MM.1S (cell line): ENCODE measurements around the gene TLE1.

Experiments
- DNase-seq: peaks from one replicate; pipeline ENCODE4 v3.0.0-alpha.2; 2015
- H2AFZ ChIP-seq: fragments of 300-600 bp; sonication (generic); 2 replicates; pipeline ENCODE4 v1.6.0; 2016; ENCODE audit warnings: antibody characterized with exemption, low read length
- H3F3A ChIP-seq: fragments of 300-600 bp; sonication (generic); 2 replicates; pipeline ENCODE4 v1.6.1; 2016; ENCODE audit warnings: mild to moderate bottlenecking, antibody characterized with exemption, low read length, moderate library complexity, mixed read lengths; ENCODE audit not compliant: insufficient read depth
- H3K27ac ChIP-seq: fragments of 300-600 bp; sonication (generic); 2 replicates; pipeline ENCODE4 v1.5.1; 2016; ENCODE audit warnings: mild to moderate bottlenecking, low read length
- H3K27me3 ChIP-seq: fragments of 300-600 bp; sonication (generic); replicated peaks from 2 replicates; pipeline ENCODE4 v1.6.0; 2016; ENCODE audit warnings: low read length; ENCODE audit not compliant: insufficient read depth
- H3K36me3 ChIP-seq: fragments of 300-600 bp; sonication (generic); replicated peaks from 2 replicates; pipeline ENCODE4 v1.6.1; 2016; ENCODE audit warnings: mild to moderate bottlenecking, low read length, mixed read lengths; ENCODE audit not compliant: insufficient read depth
- H3K4me1 ChIP-seq: fragments of 300-600 bp; sonication (generic); 2 replicates; pipeline ENCODE4 v1.6.1; 2016; ENCODE audit warnings: low read length, mixed read lengths
- H3K4me2 ChIP-seq: fragments of 300-600 bp; sonication (generic); 2 replicates; pipeline ENCODE4 v1.6.0; 2016; ENCODE audit warnings: low read depth, low read length
- H3K4me3 ChIP-seq: fragments of 300-600 bp; sonication (generic); 2 replicates; pipeline ENCODE4 v1.5.1; 2016; ENCODE audit warnings: low read length, mixed read lengths
- H3K79me2 ChIP-seq: fragments of 300-600 bp; sonication (generic); 2 replicates; pipeline ENCODE4 v1.6.1; 2016; ENCODE audit warnings: mixed run types, low read length, mixed read lengths
- H3K9ac ChIP-seq: fragments of 300-600 bp; sonication (generic); 2 replicates; pipeline ENCODE4 v1.6.1; 2016; ENCODE audit warnings: low read length, mixed read lengths
- H3K9me2 ChIP-seq: fragments of 300-600 bp; sonication (generic); replicated peaks from 2 replicates; pipeline ENCODE4 v1.6.1; 2016; ENCODE audit warnings: mild to moderate bottlenecking, low read length, mixed read lengths; ENCODE audit not compliant: insufficient read depth
- H3K9me3 ChIP-seq: fragments of 300-600 bp; sonication (generic); replicated peaks from 2 replicates; pipeline ENCODE4 v1.6.1; 2016; ENCODE audit warnings: mild to moderate bottlenecking, low read length, mixed read lengths; ENCODE audit not compliant: insufficient read depth
- H4K20me1 ChIP-seq: fragments of 300-600 bp; sonication (generic); 2 replicates; pipeline ENCODE4 v1.6.1; 2016; ENCODE audit warnings: mild to moderate bottlenecking, low read length, moderate library complexity, mixed read lengths; ENCODE audit not compliant: insufficient read depth
- EZH2 ChIP-seq: fragments of 300-600 bp; sonication (generic); optimal IDR thresholded peaks from 2 replicates; pipeline ENCODE3; 2017; ENCODE audit warnings: low read depth, mild to moderate bottlenecking, antibody characterized with exemption, low read length, mixed read lengths
- EZH2phosphoT487 ChIP-seq: fragments of 300-600 bp; sonication (generic); IDR thresholded peaks from 2 replicates; pipeline ENCODE4 v1.6.1; 2018; ENCODE audit warnings: antibody characterized with exemption, low read length
- TF ChIP-seq, protein P1 (sequence below): fragments of 300-600 bp; sonication (generic); IDR thresholded peaks from 2 replicates; pipeline ENCODE4 v1.5.1; 2016; ENCODE audit warnings: antibody characterized with exemption, low read length, mixed read lengths

The TLE1 gene

DNA sequence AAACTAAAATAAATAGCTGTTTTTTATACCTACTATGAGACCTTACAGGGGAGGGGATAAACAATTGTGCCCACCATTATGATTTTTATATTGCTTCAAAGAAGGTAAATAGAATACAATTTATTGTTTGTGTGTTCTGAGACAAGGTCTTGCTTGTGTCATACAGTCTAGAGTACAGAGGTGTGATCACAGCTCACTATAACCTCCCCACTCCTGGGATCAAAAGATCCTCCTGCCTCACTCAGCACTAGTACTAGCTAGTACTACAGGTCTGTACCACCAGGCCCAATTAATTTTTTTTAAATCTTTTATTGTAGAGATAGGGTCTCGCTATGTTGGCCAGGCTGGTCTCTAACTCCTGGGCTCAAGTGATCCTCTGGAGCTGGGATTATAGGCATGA lies 11.3 kb downstream of the TLE1 start:
- no peaks in the 10 kb centered on the region for H3K36me3 ChIP-seq
- no peaks in the 10 kb centered on the region for H3K27me3 ChIP-seq
- H3K4me1 ChIP-seq = no peaks in the 10 kb centered on the region
- H3K9me2 ChIP-seq = no peaks in the 10 kb centered on the region
- no peaks in the 10 kb centered on the region for H3K9me3 ChIP-seq
- no peak overlapping the region for H2AFZ ChIP-seq
- H3K4me3 ChIP-seq = no peak overlapping the region
- no peaks in the 10 kb centered on the region for H3K79me2 ChIP-seq
- no peak overlapping the region for H3K4me2 ChIP-seq
- TF ChIP-seq EZH2 (no peak), EZH2phosphoT487 (no peak)
- TF ChIP-seq, protein P1, sequence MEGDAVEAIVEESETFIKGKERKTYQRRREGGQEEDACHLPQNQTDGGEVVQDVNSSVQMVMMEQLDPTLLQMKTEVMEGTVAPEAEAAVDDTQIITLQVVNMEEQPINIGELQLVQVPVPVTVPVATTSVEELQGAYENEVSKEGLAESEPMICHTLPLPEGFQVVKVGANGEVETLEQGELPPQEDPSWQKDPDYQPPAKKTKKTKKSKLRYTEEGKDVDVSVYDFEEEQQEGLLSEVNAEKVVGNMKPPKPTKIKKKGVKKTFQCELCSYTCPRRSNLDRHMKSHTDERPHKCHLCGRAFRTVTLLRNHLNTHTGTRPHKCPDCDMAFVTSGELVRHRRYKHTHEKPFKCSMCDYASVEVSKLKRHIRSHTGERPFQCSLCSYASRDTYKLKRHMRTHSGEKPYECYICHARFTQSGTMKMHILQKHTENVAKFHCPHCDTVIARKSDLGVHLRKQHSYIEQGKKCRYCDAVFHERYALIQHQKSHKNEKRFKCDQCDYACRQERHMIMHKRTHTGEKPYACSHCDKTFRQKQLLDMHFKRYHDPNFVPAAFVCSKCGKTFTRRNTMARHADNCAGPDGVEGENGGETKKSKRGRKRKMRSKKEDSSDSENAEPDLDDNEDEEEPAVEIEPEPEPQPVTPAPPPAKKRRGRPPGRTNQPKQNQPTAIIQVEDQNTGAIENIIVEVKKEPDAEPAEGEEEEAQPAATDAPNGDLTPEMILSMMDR = no peak
- H3K27ac ChIP-seq = no peak overlapping the region
- no peak overlapping the region for H3K9ac ChIP-seq
- DNase-seq = no peak
- H3F3A ChIP-seq = no peaks in the 10 kb centered on the region
- no peaks in the 10 kb centered on the region for H4K20me1 ChIP-seq

DNA sequence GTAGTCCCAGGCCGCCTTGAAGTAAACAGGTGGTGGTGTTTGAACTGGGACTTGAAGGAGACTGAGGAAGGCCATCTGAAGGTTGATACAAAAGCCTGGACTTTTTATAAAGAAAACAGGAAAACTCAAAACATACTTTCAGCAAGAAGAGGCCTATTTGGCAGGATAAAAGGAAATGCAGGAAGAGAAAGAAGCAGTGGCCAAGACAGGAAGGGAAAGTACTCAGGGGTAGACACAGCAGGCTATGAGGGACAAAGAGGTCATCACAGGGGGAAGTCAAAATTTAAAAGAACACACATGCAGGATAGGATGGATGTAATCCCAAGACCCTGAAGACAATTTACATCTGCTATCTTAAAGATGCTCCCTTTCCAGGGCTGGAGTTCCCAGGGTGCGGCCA lies 13.0 kb downstream of the TLE1 start:
- Histone ChIP-seq H3K27ac (no peak overlapping the region), H3K9me2 (no peaks in the 10 kb centered on the region), H3K79me2 (no peaks in the 10 kb centered on the region), H3F3A (no peaks in the 10 kb centered on the region), H3K4me2 (no peak overlapping the region), H4K20me1 (no peaks in the 10 kb centered on the region), H3K4me3 (no peak overlapping the region), H2AFZ (no peak overlapping the region), H3K36me3 (no peaks in the 10 kb centered on the region), H3K27me3 (no peaks in the 10 kb centered on the region), H3K9me3 (no peaks in the 10 kb centered on the region), H3K4me1 (no peaks in the 10 kb centered on the region), H3K9ac (no peak overlapping the region)
- TF ChIP-seq EZH2 (no peak), EZH2phosphoT487 (no peak)
- TF ChIP-seq, protein P1 = no peak
- DNase-seq = no peak

- H3K27ac ChIP-seq = no peak overlapping the region
- no peak overlapping the region for H3K4me3 ChIP-seq
- H3K4me1 ChIP-seq = no peaks in the 10 kb centered on the region
- no peaks in the 10 kb centered on the region for H3K9me2 ChIP-seq
- H4K20me1 ChIP-seq = no peaks in the 10 kb centered on the region
- no peak overlapping the region for H3K9ac ChIP-seq
- H3K4me2 ChIP-seq = no peak overlapping the region
- no peaks in the 10 kb centered on the region for H3K27me3 ChIP-seq
- no peak overlapping the region for H2AFZ ChIP-seq
- H3F3A ChIP-seq = no peaks in the 10 kb centered on the region
- H3K9me3 ChIP-seq = no peaks in the 10 kb centered on the region
- H3K79me2 ChIP-seq = no peaks in the 10 kb centered on the region
- H3K36me3 ChIP-seq = no peaks in the 10 kb centered on the region
- TF ChIP-seq EZH2phosphoT487 (no peak), EZH2 (no peak)
- TF ChIP-seq, protein P1 = no peak
- DNase-seq = no peak
Measured at GRCh38 chr9:81673310-81673709, 16.0 kb downstream of the TLE1 start.
